Left renal cortex interstitium (tissue), 4 donors: ENCODE measurements around the gene RCBTB1. TPM values are rescaled to one million over a fixed set of nuclear protein-coding genes. Genes with fewer than 3 reads are reported as not detected.
"Not testable (repeated sequence)": the region's sequence is repeated elsewhere in the genome, so short reads cannot be mapped to it uniquely, and the experiment has no call there.

Experiments used
- DNase-seq, 4 donors: peaks; one replicate each; pipeline ENCODE4 v3.0.0-alpha.2; 2013; ENCODE audit warnings: low read depth in 4 of 4, low spot score in 2 of 4, missing footprints in 1 of 4
- polyA plus RNA-seq, 4 donors: library from polyadenylated mRNA; unstranded; fragments of 120-200 nt; gene quantifications; one replicate each; pipeline ENCODE4 v1.2.1, GENCODE V29; 2013; ENCODE audit not compliant: insufficient read length in 4 of 4

The RCBTB1 gene
- polyA plus RNA-seq, 4 donors: 34.8 to 46.6 (median 39.2) TPM

DNA sequence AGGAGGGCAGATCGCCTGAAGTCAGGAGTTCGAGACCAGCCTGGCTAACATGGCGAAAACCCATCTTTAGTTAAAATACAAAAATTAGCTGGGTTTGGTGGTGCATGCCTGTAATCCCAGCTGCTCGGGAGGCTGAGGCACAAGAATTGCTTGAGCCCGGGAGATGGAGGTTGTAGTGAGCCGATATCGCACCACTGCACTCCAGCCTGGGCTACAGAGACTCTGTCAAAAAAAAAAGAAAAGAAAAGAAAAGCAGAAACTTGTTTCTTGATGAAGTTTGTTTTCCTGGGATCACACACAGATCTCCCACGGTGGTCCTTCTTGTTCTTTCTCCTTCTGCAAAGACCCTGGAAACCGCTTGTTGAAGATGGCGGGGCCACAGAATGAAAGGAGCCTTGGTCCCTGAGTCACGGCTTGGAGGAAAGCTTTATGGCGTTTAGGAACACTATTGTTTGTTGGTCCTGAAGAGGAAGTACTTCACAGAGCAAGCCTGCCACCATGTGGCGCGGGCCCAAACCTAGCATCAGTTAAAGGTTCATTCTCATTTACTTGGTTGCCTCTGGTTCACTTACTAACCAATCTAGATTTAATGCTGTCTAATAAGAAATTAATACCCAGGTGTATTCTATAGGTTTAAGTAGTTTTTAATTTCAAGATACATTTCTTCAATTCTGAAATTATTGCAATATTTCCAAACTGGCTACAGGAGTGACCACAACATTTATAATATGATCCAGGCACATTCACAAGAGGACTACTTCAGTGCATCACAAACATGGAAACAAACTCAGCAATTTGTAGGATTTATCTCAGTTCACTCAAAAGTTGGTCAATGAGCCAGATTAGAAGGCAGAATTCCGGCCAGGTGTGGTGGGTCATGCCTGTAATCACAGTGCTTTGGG is 21.6 kb upstream of the RCBTB1 start:
- DNase-seq: peak; percentile 44 to 78 (median 58)

- no peak for DNase-seq
These were observed 19.2 kb upstream of the RCBTB1 start for GRCh38 chr13:49604570-49604969.

GRCh38 chr13:49602615-49603014 is 17.3 kb upstream of the RCBTB1 start:
- DNase-seq: not testable (repeated sequence)

GRCh38 chr13:49602005-49602404 is 16.6 kb upstream of the RCBTB1 start:
- no peak for DNase-seq

GRCh38 chr13:49597043-49597641 is 11.8 kb upstream of the RCBTB1 start:
- no peak for DNase-seq

- no peak for DNase-seq
These were observed 10.9 kb upstream of the RCBTB1 start for GRCh38 chr13:49596221-49596620.

- no peak for DNase-seq
These were observed 9.2 kb upstream of the RCBTB1 start for GRCh38 chr13:49594576-49594975.

GRCh38 chr13:49593876-49594275 is 8.5 kb upstream of the RCBTB1 start:
- not testable (repeated sequence) for DNase-seq

- not testable (repeated sequence) for DNase-seq
These were observed 5.4 kb upstream of the RCBTB1 start for GRCh38 chr13:49590714-49591113.

GRCh38 chr13:49587311-49587847 is 2.0 kb upstream of the RCBTB1 start:
- no peak for DNase-seq

DNA sequence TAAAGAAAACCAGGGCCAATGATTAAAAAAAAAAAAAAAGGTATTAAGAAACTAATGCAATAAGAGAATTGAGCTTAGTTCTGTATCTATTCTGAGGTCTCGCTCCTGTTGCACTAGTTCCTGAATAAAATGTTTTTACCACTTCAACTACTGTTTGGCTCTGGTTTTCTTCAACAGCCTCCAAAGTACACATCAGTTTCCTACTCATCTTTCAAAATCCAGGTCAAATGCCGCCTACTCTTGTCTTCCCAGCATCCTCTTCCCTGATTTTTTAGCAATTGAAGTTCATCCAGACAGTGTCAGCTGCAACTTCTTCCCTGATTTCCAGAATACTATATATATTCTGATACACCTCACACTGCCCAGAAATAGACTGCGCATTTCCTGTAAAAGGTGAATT is 1.4 kb upstream of the RCBTB1 start:
- no peak for DNase-seq

DNA sequence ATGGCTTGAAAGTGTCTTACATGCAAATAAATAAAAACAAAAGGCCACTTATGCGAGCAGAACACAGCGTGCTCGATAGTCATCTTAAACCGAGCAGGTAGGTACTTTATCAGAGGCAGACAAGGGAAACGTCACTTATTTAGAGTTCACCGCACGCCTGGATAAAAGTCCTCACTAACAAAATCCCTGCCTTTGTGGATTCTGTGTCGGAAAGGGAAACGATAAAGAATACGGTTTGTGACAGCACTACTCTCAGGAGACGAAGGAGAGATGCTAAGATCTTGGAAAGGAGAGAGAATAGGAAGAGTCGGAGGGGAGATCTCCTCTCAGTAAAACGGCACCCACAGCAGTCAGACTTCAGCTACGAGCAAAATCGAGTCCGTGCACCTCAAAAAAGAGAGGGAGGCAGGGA is 581 bp downstream of the RCBTB1 start:
- peak in 1 of 4 donors; percentile 29 for DNase-seq

DNA sequence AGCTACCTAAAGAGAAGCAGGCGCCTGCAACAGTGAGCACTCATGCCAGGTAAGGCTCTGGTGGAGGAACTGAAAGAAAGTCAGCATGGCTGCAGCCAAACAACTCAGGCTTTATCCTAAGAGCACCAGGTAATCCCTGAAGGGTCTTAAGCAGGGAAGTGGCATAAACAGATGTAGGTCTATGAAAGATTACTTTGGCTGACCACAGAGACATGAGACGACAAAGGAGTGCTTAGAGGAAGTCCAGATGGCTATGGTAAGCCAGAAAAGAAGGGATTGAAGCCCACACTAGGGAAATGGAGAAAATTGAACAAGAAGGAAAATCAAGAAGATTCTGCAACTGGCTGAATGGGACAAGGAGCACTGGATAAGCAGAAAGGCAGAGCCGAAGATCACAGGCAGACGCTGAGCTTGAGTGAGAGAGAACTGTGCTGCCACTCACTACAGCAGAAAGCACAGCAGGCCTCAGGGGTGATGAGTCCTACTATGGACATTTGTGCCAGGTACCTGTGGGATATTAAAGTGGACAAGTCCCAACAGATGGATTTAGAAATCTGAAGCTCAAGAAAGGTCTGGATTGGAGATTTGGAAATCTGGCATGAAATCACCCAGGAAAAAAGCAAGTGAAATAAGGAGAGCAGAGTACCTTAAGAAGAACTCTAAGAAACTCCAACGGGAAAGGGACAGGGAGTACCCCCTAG is 4.2 kb downstream of the RCBTB1 start:
- DNase-seq: no peak

GRCh38 chr13:49579501-49579900 is 5.9 kb downstream of the RCBTB1 start:
- no peak for DNase-seq

DNA sequence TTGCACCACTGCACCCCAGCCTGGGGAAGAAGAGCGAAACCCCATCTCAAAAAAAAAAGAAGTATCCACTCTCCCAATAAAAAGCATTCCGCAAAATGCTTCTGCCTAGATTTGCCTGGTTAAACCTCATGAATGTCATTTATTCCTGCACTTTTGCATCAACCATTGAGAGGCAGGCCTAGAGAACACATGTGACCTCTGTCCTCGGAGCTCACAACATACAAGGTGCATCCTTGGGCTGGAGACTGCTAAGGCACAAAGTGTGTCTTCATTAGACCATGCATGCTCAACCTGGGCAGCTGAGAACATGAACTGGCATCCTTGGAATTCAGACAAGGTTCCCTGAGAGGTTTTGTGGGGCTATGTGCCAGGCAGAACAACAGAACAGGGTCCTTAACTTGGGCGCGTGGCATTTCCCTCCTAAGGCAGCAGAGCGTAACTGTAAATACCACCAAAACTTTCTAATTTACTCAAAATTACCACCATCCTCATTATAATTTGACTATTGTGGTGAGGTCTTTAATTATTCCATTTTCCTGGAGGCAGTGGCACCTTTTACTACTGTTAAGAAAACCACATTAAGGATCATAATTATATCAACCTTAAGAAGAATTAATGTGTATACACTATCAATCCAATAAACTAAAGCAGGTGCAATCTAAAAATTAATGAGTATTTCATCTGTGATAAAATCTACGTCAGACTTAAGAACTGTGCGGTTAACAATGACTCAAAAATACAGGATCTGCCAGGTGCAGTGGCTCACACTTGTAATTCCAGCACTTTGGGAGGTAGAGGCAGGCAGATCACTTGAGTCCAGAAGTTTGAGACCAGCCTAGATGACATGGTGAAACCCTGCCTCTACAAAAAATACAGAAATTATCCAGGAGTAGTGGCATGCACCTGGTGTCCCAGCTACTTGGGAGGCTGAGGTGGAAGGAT is 13.8 kb downstream of the RCBTB1 start:
- DNase-seq: no peak

DNA sequence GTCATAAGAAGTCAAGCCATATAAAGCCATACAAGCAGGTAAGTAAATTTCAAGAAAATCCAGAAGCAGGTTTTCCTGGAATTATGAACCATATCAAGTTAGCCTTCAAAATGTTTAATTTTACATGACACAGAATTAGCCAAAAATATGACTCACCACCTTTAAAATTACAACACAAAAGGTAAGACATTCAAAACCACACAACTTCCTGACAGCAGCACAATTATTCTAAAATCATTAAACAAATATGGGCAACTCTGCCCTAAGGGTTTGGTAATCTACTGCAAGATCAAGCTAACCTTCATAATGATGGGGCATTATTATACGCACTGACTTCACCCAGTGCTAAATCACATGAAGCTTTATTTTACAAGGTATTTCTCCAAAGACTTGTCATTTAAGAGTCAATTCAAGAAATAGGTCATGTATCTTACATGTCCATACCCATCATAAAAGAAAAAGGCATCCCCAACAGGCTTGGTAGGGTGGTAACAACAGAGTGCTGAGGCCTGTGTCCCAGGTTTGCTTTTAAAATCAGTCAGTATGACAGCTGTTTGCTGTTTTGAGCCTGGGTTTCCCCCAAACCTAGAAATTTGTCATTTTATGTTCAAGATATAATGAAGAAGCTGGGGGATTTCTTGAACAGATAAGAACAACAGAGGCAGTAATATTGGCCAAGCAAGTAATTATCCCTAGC is 15.2 kb downstream of the RCBTB1 start:
- no peak for DNase-seq

DNA sequence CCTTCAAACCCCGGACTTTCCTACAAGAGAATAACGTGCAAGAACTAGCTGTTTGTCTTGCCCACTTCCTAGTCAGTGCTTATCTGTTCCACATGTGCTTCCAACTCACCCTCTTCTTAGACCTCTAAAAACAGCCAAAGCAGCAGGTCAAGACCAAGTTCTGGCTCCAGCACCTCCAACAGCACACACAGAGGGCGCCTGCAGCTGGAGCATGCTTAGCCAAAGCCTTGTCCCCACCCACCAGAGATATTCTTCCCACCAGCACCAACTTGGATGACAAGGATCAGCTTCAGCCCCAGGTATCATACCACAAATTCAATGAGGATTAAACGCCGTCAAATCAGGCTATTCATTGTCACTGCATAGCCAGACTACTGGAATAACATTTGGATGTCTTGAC is 17.9 kb downstream of the RCBTB1 start:
- no peak for DNase-seq

DNA sequence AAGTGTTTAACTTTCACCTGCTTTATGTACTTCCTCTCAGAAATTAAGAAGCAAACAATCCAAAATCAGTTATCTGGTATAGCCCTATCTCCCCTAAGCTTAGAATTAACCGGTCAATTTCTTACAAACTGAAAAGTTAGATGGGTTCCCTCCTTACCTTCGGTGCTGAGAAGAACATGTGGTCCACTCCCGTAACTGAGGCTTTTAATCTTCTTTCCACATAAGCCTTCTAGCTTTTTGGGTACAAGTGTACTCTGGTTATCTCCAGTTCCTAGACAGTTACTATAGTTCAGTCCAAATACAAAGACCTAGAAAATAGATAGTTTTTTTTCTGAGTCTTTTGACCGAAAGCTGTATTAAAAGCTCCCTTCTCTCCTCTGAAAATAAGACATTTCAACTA is 18.9 kb downstream of the RCBTB1 start:
- DNase-seq: no peak

DNA sequence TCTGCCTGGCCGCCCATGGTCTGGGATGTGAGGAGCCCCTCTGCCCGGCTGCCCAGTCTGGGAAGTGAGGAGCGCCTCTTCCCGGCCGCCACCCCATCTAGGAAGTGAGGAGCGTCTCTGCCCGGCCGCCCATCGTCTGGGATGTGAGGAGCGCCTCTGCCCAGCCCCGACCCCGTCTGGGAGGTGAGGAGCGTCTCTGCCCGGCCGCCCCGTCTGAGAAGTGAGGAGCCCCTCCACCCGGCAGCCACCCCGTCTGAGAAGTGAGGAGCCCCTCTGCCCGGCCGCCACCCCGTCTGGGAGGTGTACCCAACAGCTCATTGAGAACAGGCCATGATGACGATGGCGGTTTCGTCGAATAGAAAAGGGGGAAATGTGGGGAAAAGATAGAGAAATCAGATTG is 19.9 kb downstream of the RCBTB1 start:
- not testable (repeated sequence) for DNase-seq
